Activated T-helper 1 cell treated with anti-CD3 and anti-CD28 coated beads, Interleukin-2, amount 50 U/mL, for 16 hours (primary cell): ENCODE data around the gene RAD21L1.
"Not testable (repeated sequence)": the region's sequence is repeated elsewhere in the genome, so short reads cannot be mapped to it uniquely, and the experiment has no call there.

Experiments used
- DNase-seq, 2 donors: peaks; one replicate each; pipeline ENCODE4 v3.0.0-alpha.2; 2020; ENCODE audit warnings: low read depth in 1 of 2, low spot score in 1 of 2

The RAD21L1 gene

GRCh38 chr20:1199212-1199873 is 26.5 kb upstream of the RAD21L1 start:
- DNase-seq, result no peak

GRCh38 chr20:1199964-1200363 is 25.9 kb upstream of the RAD21L1 start:
- DNase-seq, result no peak

- DNase-seq, result no peak
Measured at GRCh38 chr20:1202762-1203504, 22.9 kb upstream of the RAD21L1 start, which contains the start of gene C20orf202. Gene C20orf202, plus strand, starts transcription at chr20:1203454. Its CDS starts 132 bp downstream, at chr20:1203586.

GRCh38 chr20:1203630-1204029 is 22.2 kb upstream of the RAD21L1 start:
- DNase-seq, result no peak

GRCh38 chr20:1204113-1204512 is 21.7 kb upstream of the RAD21L1 start:
- no peak for DNase-seq

GRCh38 chr20:1204576-1204975 is 21.3 kb upstream of the RAD21L1 start:
- no peak for DNase-seq

- DNase-seq, result no peak
Measured at GRCh38 chr20:1205802-1206201, 20.0 kb upstream of the RAD21L1 start.

GRCh38 chr20:1206366-1207148 is 19.3 kb upstream of the RAD21L1 start:
- DNase-seq, result no peak

GRCh38 chr20:1207293-1207878 is 18.5 kb upstream of the RAD21L1 start:
- DNase-seq, result no peak

- no peak for DNase-seq
Measured at GRCh38 chr20:1209447-1210387, 16.1 kb upstream of the RAD21L1 start.

- no peak for DNase-seq
Measured at GRCh38 chr20:1210501-1210900, 15.3 kb upstream of the RAD21L1 start.

GRCh38 chr20:1212023-1212422 is 13.8 kb upstream of the RAD21L1 start:
- no peak for DNase-seq

- peak; percentile 32 to 41 for DNase-seq
Measured at GRCh38 chr20:1212607-1213396, 13.0 kb upstream of the RAD21L1 start.

- no peak for DNase-seq
Measured at GRCh38 chr20:1214838-1215261, 11.0 kb upstream of the RAD21L1 start.

- no peak for DNase-seq
Measured at GRCh38 chr20:1215386-1216170, 10.3 kb upstream of the RAD21L1 start.

- not testable (repeated sequence) for DNase-seq
Measured at GRCh38 chr20:1216527-1217427, 9.1 kb upstream of the RAD21L1 start.

- not testable (repeated sequence) for DNase-seq
Measured at GRCh38 chr20:1222750-1223149, 3.1 kb upstream of the RAD21L1 start.
